Measurements from ENCODE around the gene RBM18. TPM values are rescaled to one million over a fixed set of nuclear protein-coding genes. Genes with fewer than 3 reads are reported as not detected.

The RBM18 gene
- total RNA-seq, 1 donor from 2014 or later = 7.3 TPM

Other genes starting within 250 kb of the RBM18 start
- gene TTLL11, start 171.5 kb downstream of the RBM18 start, total RNA-seq = 13.0 TPM
- gene NDUFA8, start 105.1 kb downstream of the RBM18 start, total RNA-seq = 40.2 TPM
- not detected for gene MORN5, start 104.9 kb downstream of the RBM18 start, total RNA-seq
- gene LHX6, start 35.9 kb downstream of the RBM18 start, total RNA-seq = 2.1 TPM
- gene MRRF, start within 50 bp of the RBM18 start, total RNA-seq = 29.2 TPM
- gene PTGS1, start 106.2 kb upstream of the RBM18 start, total RNA-seq = 2.6 TPM
- not detected for gene OR1J1, start 213.1 kb upstream of the RBM18 start, total RNA-seq
- not detected for gene OR1J2, start 246.0 kb upstream of the RBM18 start, total RNA-seq